MG63 (cell line): ENCODE measurements around the gene MED25. TPM values are rescaled to one million over a fixed set of nuclear protein-coding genes. Genes with fewer than 3 reads are reported as not detected.

Source experiments
- DNase-seq: peaks from one replicate; pipeline ENCODE4 v3.0.0-alpha.2; 2020
- H3K27me3 ChIP-seq: fragments of 250-450 bp; sonication (Bioruptor Pico); 2 replicates; pipeline ENCODE4 v1.5.1; 2020; ENCODE audit warnings: mild to moderate bottlenecking, moderate library complexity
- H3K36me3 ChIP-seq: fragments of 250-450 bp; sonication (Bioruptor Pico); 2 replicates; pipeline ENCODE4 v1.5.1; 2020; ENCODE audit warnings: mild to moderate bottlenecking, moderate library complexity
- H3K4me3 ChIP-seq: fragments of 250-450 bp; sonication (Bioruptor Pico); 2 replicates; pipeline ENCODE4 v1.5.1; 2020; ENCODE audit warnings: mild to moderate bottlenecking, moderate library complexity
- H3K9me3 ChIP-seq: fragments of 250-450 bp; sonication (Bioruptor Pico); 2 replicates; pipeline ENCODE4 v1.5.1; 2020; ENCODE audit warnings: mild to moderate bottlenecking, moderate library complexity
- total RNA-seq: library from RNA; depleted of rRNA; stranded (reverse); fragments of >200 nt; shearing (Covaris generic); gene quantifications from 2 replicates; pipeline ENCODE4 v1.2.3, GENCODE V29; 2014; ENCODE audit warnings: low replicate concordance

Gene MED25
- total RNA-seq, 1 experiment from 2014 or later, result 27.6 TPM

GRCh38 chr19:49846408-49846807 is 28.3 kb downstream of the MED25 start:
- no peaks in the 10 kb centered on the region for H3K27me3 ChIP-seq
- DNase-seq, result no peak
- H3K4me3 ChIP-seq, result no peak overlapping the region
- H3K9me3 ChIP-seq, result no peaks in the 10 kb centered on the region
- peaks cover 11% of the 10 kb centered on the region for H3K36me3 ChIP-seq

GRCh38 chr19:49847731-49848696 is 29.9 kb downstream of the MED25 start:
- Histone ChIP-seq H3K27me3 (no peaks in the 10 kb centered on the region), H3K36me3 (peaks cover 11% of the 10 kb centered on the region), H3K4me3 (no peak overlapping the region), H3K9me3 (no peaks in the 10 kb centered on the region; the same call in 1 of the 2 replicates)
- no peak for DNase-seq

- H3K9me3 ChIP-seq, result no peaks in the 10 kb centered on the region; the same call in 1 of the 2 replicates
- H3K27me3 ChIP-seq, result no peaks in the 10 kb centered on the region
- peaks cover 11% of the 10 kb centered on the region for H3K36me3 ChIP-seq
- DNase-seq, result no peak
- no peak overlapping the region for H3K4me3 ChIP-seq
Observed at GRCh38 chr19:49848938-49849337, 30.8 kb downstream of the MED25 start.

- Histone ChIP-seq H3K27me3 (no peaks in the 10 kb centered on the region), H3K4me3 (peak overlapping the region; percentile 96), H3K36me3 (peaks cover 15% of the 10 kb centered on the region), H3K9me3 (no peaks in the 10 kb centered on the region; the same call in 1 of the 2 replicates)
- no peak for DNase-seq
Observed at GRCh38 chr19:49849433-49850220, 31.5 kb downstream of the MED25 start.

- H3K27me3 ChIP-seq, result no peaks in the 10 kb centered on the region
- no peaks in the 10 kb centered on the region; the same call in 1 of the 2 replicates for H3K9me3 ChIP-seq
- peak overlapping the region; percentile 96 for H3K4me3 ChIP-seq
- H3K36me3 ChIP-seq, result peaks cover 18% of the 10 kb centered on the region
- DNase-seq, result no peak
Observed at GRCh38 chr19:49850221-49850486, 32.1 kb downstream of the MED25 start.

- H3K4me3 ChIP-seq, result peak within 1 kb of the TSS; percentile 96
Observed at GRCh38 chr19:49850487-49851342, 32.6 kb downstream of the MED25 start, which contains the start of gene PTOV1. TSS of gene PTOV1 (plus strand) at chr19:49851159.

GRCh38 chr19:49851456-49852259 is 33.6 kb downstream of the MED25 start:
- DNase-seq, result peak; percentile 47
- Histone ChIP-seq H3K9me3 (no peaks in the 10 kb centered on the region; the same call in 1 of the 2 replicates), H3K36me3 (peaks cover 30% of the 10 kb centered on the region), H3K27me3 (no peaks in the 10 kb centered on the region), H3K4me3 (peak overlapping the region; percentile 96)

More at GRCh38 chr19:49850487-49851342, 32.6 kb downstream of the MED25 start, which contains the start of gene PTOV1:
- no peaks in the 10 kb centered on the region; the same call in 1 of the 2 replicates for H3K9me3 ChIP-seq
- DNase-seq, result peak; percentile 91
- H3K27me3 ChIP-seq, result no peaks in the 10 kb centered on the region
- peaks cover 24% of the 10 kb centered on the region for H3K36me3 ChIP-seq

- H3K4me3 ChIP-seq, result peak overlapping the region; percentile 96
- H3K36me3 ChIP-seq, result peaks cover 38% of the 10 kb centered on the region
- H3K27me3 ChIP-seq, result no peaks in the 10 kb centered on the region
- no peaks in the 10 kb centered on the region; the same call in 1 of the 2 replicates for H3K9me3 ChIP-seq
- DNase-seq, result no peak
Observed at GRCh38 chr19:49852631-49853126, 34.6 kb downstream of the MED25 start.

- Histone ChIP-seq H3K4me3 (no peak overlapping the region), H3K36me3 (peaks cover 47% of the 10 kb centered on the region)
Observed at GRCh38 chr19:49853852-49854377, 35.8 kb downstream of the MED25 start.

GRCh38 chr19:49854378-49855263 is 36.5 kb downstream of the MED25 start:
- no peak overlapping the region for H3K4me3 ChIP-seq
- H3K27me3 ChIP-seq, result no peaks in the 10 kb centered on the region
- H3K36me3 ChIP-seq, result peaks cover 50% of the 10 kb centered on the region
- no peak for DNase-seq
- H3K9me3 ChIP-seq, result no peaks in the 10 kb centered on the region; the same call in 1 of the 2 replicates

More at GRCh38 chr19:49853852-49854377, 35.8 kb downstream of the MED25 start:
- Histone ChIP-seq H3K27me3 (no peaks in the 10 kb centered on the region), H3K9me3 (no peaks in the 10 kb centered on the region; the same call in 1 of the 2 replicates)
- no peak for DNase-seq

GRCh38 chr19:49855277-49855675 is 37.2 kb downstream of the MED25 start:
- H3K9me3 ChIP-seq, result no peaks in the 10 kb centered on the region; the same call in 1 of the 2 replicates
- no peaks in the 10 kb centered on the region for H3K27me3 ChIP-seq
- DNase-seq, result no peak
- H3K36me3 ChIP-seq, result peaks cover 50% of the 10 kb centered on the region
- H3K4me3 ChIP-seq, result no peak overlapping the region

- H3K36me3 ChIP-seq, result peaks cover 54% of the 10 kb centered on the region
Observed at GRCh38 chr19:49855676-49856573, 37.8 kb downstream of the MED25 start.

GRCh38 chr19:49856574-49857021 is 38.5 kb downstream of the MED25 start:
- no peak for DNase-seq
- Histone ChIP-seq H3K9me3 (no peaks in the 10 kb centered on the region; the same call in 1 of the 2 replicates), H3K4me3 (no peak overlapping the region), H3K27me3 (no peaks in the 10 kb centered on the region), H3K36me3 (peaks cover 59% of the 10 kb centered on the region)

More at GRCh38 chr19:49855676-49856573, 37.8 kb downstream of the MED25 start:
- H3K27me3 ChIP-seq, result no peaks in the 10 kb centered on the region
- no peaks in the 10 kb centered on the region; the same call in 1 of the 2 replicates for H3K9me3 ChIP-seq
- no peak for DNase-seq
- H3K4me3 ChIP-seq, result no peak overlapping the region
